ENCODE measurements around the gene DDX18. TPM values are rescaled to one million over a fixed set of nuclear protein-coding genes. Genes with fewer than 3 reads are reported as not detected.

The DDX18 gene
- polyA plus RNA-seq, 12 donors = 45.1 to 69.8 (median 52.7) TPM; not detected in 1

DNA sequence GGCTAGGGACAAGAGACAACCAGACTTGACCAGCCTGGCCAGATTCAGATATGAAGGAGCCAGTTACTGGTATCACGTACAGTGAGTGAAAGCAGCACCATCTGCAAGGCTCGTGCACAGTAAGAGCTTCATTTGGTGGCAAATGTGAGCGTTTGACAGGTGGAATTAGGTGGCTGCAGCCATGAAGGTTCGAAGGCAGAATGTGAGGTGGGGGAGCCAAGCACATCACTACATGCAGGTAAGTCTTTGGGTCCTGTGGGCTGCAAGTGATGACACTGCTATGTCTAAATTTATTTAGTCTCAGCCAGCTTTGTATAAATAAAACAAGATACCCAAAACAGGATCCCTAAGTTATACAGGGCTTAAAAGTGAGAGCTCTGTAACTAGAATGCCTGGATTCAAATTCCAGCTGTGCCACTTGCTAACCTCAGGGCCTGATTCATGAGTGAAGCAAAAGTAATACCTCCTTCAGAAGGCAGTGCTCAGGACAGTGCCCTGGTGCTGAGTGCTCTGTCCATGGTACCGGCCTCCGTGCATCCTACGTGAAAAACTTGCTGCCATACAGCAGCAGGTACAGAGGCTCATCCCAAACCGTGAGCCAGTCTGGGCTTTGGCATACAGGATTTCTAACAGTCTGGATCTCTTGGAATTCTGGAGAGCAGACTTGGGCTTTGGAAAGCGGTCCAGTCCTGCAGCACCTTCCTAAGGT is 18.6 kb downstream of the DDX18 start:
- peak; percentile 17 for DNase-seq

DNA sequence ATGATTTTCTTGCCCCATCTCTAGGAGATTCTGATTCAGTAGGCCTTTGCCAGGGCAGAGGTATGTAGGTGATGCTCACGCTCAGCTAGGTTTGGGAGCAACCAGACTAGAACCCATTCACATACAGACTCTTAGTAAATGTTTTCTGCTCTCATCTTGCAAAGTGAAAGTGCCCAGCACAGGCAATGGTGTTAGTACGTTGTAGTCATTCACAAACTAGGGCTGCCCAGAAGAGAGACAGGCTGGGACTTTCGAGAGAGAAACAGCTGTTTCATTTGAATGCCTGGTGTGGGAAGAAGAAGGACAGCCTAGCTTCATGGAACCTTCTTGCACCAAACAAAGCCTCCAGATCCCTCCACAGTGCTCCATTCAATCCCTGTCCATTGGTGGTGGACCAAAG is 19.4 kb downstream of the DDX18 start:
- no peak for DNase-seq

DNA sequence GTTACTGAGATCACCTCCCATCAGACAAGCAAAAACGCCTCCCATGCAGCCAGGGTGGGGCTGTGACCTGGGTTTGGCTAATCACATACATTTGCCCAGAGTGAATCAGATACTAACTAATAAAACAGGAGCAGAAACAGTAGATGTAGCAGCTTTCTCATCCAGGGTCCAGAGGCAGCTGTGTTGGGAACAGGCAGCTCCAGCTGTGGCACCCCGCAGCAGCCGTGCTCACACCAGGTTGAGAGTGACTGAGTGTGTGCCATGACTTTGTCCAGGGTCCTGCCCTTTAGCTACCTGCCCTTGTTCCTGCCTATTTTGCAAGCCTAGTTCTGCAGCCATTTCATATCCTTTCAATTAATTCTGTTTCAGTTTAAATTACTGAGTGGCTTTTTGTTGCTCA is 20.5 kb downstream of the DDX18 start:
- no peak for DNase-seq

GRCh38 chr2:117835990-117836760 is 21.7 kb downstream of the DDX18 start:
- DNase-seq = peak; percentile 82

DNA sequence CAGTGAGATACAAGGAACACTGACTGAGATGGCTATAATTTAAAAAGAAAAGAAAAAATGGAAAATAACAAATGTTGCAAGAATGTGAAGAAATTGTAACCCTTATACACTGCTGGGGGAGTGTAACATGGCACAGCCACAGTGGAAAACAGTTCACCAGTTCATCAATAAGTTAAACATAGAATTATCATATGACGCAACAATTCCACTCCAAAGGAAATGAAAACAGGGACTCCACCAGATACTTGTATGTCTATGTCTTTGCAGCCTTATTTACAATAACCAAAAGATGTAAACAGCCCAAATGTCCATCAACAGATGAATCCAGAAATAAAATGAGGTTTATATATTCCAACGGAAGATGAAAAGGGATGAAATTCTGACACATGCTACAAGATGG is 30.8 kb downstream of the DDX18 start:
- no peak for DNase-seq

DNA sequence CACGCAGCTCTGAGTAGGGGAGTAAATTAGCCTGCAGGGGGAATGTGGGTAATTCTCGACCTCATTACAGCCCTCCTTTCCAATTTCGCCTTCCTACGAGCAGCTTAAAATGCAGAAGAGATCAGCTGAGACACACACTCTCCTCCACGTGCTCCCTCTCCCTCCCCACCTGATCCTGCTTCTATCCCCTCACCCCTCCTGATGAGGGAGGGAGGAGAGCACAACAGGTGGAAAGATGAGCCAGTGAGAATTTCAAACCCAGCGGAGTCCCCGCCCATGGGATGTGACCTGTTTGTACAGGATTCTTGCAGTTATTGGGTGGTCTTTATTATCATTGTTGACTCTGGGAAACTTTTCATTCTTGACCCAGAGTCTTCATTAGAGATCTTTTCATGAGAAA is 35.5 kb downstream of the DDX18 start:
- no peak for DNase-seq

- no peak for DNase-seq
Observed at GRCh38 chr2:117850461-117850860, 36.0 kb downstream of the DDX18 start.

GRCh38 chr2:117851969-117852368 is 37.5 kb downstream of the DDX18 start:
- no peak for DNase-seq

DNA sequence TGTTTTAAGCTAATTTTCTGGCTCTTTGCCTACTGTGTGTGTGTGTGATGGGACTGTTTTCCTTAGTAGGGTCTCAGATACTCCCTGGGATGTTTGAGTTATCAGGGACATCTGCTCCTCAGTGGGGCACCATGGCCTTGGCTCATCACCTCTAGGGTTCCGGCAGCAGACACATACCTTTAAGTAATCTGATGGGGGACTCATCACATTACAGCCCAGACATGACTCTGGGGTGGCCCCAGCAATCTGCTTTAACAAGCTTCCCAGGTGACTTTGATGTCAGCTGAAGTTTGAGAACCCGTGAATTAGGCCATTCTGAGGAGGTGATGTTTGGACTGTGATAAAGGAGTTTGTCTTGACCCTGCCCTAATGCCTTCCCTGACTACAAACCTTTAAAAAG is 38.8 kb downstream of the DDX18 start:
- DNase-seq = no peak

- DNase-seq = no peak
Observed at GRCh38 chr2:117853873-117854272, 39.4 kb downstream of the DDX18 start.

DNA sequence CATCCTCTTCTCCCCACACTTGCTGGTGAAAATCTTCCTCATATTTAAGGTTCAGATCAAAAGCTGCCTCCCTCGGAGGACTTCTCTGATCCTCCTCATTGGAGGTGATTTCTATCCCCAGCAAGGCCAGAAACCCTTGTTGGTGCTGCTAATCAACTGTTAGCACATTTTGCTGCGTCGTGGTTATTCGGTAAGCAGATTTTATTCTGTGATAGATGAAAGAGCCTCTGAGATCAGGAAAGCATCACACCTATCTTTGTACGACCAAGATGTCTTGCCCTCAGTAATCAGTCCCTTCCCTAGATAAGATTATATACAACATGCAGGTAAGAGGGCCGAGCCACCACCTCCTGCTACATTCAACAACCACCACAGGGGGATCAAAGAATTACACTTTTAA is 40.1 kb downstream of the DDX18 start:
- no peak for DNase-seq

DNA sequence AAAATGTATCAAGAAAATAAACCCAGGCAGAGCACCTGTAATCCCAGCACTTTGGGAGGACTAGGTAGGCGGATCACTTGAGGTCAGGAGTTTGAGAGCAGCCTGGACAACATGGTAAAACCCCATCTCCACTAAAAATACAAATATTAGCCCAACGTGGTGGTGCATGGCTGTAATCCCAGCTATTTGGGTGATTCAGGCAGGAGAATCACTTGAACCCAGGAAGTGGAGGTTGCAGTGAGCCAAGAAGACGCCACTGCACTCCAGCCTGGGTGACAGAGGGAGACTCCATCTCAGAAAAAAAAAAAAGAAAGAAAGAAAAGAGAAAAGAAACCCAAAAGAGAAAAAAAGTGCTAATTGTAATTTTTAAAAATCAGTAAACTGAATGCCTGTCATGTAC is 41.4 kb downstream of the DDX18 start:
- no peak for DNase-seq

GRCh38 chr2:117856415-117857210 is 42.1 kb downstream of the DDX18 start:
- DNase-seq = no peak

GRCh38 chr2:117858336-117858735 is 43.8 kb downstream of the DDX18 start:
- no peak for DNase-seq

GRCh38 chr2:117858892-117859531 is 44.5 kb downstream of the DDX18 start:
- no peak for DNase-seq

- DNase-seq = no peak
Observed at GRCh38 chr2:117859532-117859911, 45.0 kb downstream of the DDX18 start.

DNA sequence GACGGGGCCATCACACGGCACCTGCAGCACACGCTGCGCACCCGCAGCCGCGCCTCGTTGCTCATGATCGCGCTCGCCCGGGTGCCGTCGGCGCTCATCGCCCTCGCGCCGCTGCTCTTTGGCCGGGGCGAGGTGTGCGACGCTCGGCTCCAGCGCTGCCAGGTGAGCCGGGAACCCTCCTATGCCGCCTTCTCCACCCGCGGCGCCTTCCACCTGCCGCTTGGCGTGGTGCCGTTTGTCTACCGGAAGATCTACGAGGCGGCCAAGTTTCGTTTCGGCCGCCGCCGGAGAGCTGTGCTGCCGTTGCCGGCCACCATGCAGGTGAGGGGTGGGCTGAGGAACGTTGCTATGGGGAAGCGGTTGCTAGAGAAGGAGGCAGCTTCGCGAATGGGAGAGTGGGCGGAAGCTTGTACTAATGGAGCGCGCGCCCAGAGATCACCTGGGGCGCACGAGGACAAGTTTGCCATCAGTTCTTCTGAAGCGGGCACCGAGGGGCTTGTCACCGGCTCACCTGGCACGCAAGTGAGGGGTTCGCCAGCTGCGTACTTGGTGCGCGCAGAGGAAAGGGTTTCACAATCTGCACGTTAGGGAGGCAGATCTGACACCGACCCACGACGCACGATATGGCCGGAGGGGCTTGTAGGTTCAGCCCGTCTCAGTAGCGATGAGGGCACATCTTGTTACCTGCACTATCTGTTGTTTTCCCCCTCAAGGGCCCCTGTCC is 45.6 kb downstream of the DDX18 start:
- DNase-seq = no peak

- no peak for DNase-seq
Observed at GRCh38 chr2:117862459-117862858, 48.0 kb downstream of the DDX18 start.

- DNase-seq = no peak
Observed at GRCh38 chr2:117875786-117876185, 61.3 kb downstream of the DDX18 start.

DNA sequence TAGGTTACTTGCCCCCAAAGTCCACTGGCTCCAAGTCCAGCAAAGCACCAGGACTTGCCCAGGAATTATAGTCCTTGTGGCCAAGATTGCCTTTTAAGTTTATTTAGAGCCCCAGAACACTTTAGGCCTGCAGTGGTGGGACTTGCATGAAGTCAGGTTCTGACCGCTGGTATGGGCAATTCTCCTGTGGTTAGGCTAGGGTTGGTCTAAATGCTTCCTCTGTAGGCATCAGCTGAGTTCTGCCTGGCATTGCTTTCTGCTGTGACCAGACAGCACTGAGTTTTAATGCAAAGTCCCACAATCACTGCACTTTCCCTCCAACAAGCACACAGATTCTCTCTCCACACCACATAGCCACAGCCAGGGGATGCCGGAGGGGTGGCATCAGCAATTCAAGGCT is 64.5 kb downstream of the DDX18 start:
- no peak for DNase-seq

Data from muscle of arm (tissue), 12 donors.